Activated T-helper 1 cell treated with anti-CD3 and anti-CD28 coated beads, Interleukin-12 subunit alpha, Interleukin-12 subunit beta, Interleukin-2, Interleukin-4 antibody, amounts not matched to agents 30 ng/mL and 10 ng/mL and 1 ng/mL, durations not matched to agents 14 hours and 24 hours and 36 hours (primary cell): ENCODE measurements around the gene NIPSNAP2. TPM values are rescaled to one million over a fixed set of nuclear protein-coding genes. Genes with fewer than 3 reads are reported as not detected.
"Not testable (repeated sequence)": the region's sequence is repeated elsewhere in the genome, so short reads cannot be mapped to it uniquely, and the experiment has no call there.

Experiments
- DNase-seq: peaks from one replicate; pipeline ENCODE4 v3.0.0; 2021; ENCODE audit warnings: low spot score
- H3K27ac Mint-ChIP-seq: one replicate; pipeline ENCODE4 v1.8.0; 2021; ENCODE audit warnings: mild to moderate bottlenecking, mixed read lengths
- H3K27me3 Mint-ChIP-seq: one replicate; pipeline ENCODE4 v1.8.0; 2022; ENCODE audit warnings: mild to moderate bottlenecking, moderate library complexity, mixed read lengths; ENCODE audit not compliant: insufficient read depth
- H3K36me3 Mint-ChIP-seq: one replicate; pipeline ENCODE4 v1.8.0; 2021; ENCODE audit warnings: low read depth, mixed read lengths
- H3K4me1 Mint-ChIP-seq: one replicate; pipeline ENCODE4 v1.8.0; 2021; ENCODE audit warnings: low read depth, mixed read lengths
- H3K4me3 Mint-ChIP-seq: one replicate; pipeline ENCODE4 v1.8.0; 2021; ENCODE audit warnings: mild to moderate bottlenecking, moderate library complexity, mixed read lengths
- H3K9me3 Mint-ChIP-seq: one replicate; pipeline ENCODE4 v1.8.0; 2021; ENCODE audit warnings: mixed read lengths
- intact Hi-C: fragments of 100-400 bp; cut with micrococcal nuclease; formaldehyde crosslinking; loops from one replicate; pipeline ENCODE4 v1.15.1; 2024
- total RNA-seq: library from RNA; stranded (reverse); gene quantifications from 2 replicates; pipeline ENCODE4 v1.2.3, GENCODE V29; 2022

The NIPSNAP2 gene
- total RNA-seq, 1 donor from 2014 or later, result 49.4 TPM

- H3K4me3 Mint-ChIP-seq, result no peak overlapping the region
- peaks cover 24% of the 10 kb centered on the region for H3K36me3 Mint-ChIP-seq
- H3K27ac Mint-ChIP-seq, result no peak overlapping the region
- H3K9me3 Mint-ChIP-seq, result no peaks in the 10 kb centered on the region
- intact Hi-C loops, result no loop called here
- peaks cover 16% of the 10 kb centered on the region for H3K4me1 Mint-ChIP-seq
- no peaks in the 10 kb centered on the region for H3K27me3 Mint-ChIP-seq
- DNase-seq, result no peak
Measured at GRCh38 chr7:55996856-55997500, 32.6 kb downstream of the NIPSNAP2 start.

- H3K4me3 Mint-ChIP-seq, result no peak overlapping the region
- peaks cover 15% of the 10 kb centered on the region for H3K4me1 Mint-ChIP-seq
- H3K36me3 Mint-ChIP-seq, result peaks cover 9% of the 10 kb centered on the region
- H3K9me3 Mint-ChIP-seq, result no peaks in the 10 kb centered on the region
- H3K27ac Mint-ChIP-seq, result no peak overlapping the region
- intact Hi-C loops, result loop anchor here (1.0 to 2.0 kb wide), 2 partner anchors 61 to 362 kb away; partner anchors contain the start of gene SUMF2
- DNase-seq, result no peak
- H3K27me3 Mint-ChIP-seq, result no peaks in the 10 kb centered on the region
Measured at GRCh38 chr7:56003749-56004148, 39.4 kb downstream of the NIPSNAP2 start.

- Mint-ChIP-seq H3K36me3 (no peaks in the 10 kb centered on the region), H3K4me1 (no peaks in the 10 kb centered on the region), H3K27me3 (no peaks in the 10 kb centered on the region), H3K9me3 (no peaks in the 10 kb centered on the region), H3K4me3 (no peak overlapping the region), H3K27ac (no peak overlapping the region)
- DNase-seq, result no peak
- intact Hi-C loops, result no loop called here
Measured at GRCh38 chr7:56007167-56007652, 42.8 kb downstream of the NIPSNAP2 start.

GRCh38 chr7:56007891-56008290, 43.5 kb downstream of the NIPSNAP2 start:
- H3K4me1 Mint-ChIP-seq, result no peaks in the 10 kb centered on the region
- no peak overlapping the region for H3K27ac Mint-ChIP-seq
- intact Hi-C loops, result no loop called here

GRCh38 chr7:56009695-56010094, 45.3 kb downstream of the NIPSNAP2 start:
- no peak overlapping the region for H3K4me3 Mint-ChIP-seq
- peaks cover 5% of the 10 kb centered on the region for H3K36me3 Mint-ChIP-seq
- DNase-seq, result no peak
- no peaks in the 10 kb centered on the region for H3K4me1 Mint-ChIP-seq
- no peaks in the 10 kb centered on the region for H3K9me3 Mint-ChIP-seq
- intact Hi-C loops, result no loop called here
- H3K27me3 Mint-ChIP-seq, result no peaks in the 10 kb centered on the region
- no peak overlapping the region for H3K27ac Mint-ChIP-seq

More at GRCh38 chr7:56007891-56008290, 43.5 kb downstream of the NIPSNAP2 start:
- H3K27me3 Mint-ChIP-seq, result no peaks in the 10 kb centered on the region
- no peak overlapping the region for H3K4me3 Mint-ChIP-seq
- no peaks in the 10 kb centered on the region for H3K36me3 Mint-ChIP-seq
- no peaks in the 10 kb centered on the region for H3K9me3 Mint-ChIP-seq
- DNase-seq, result no peak

- intact Hi-C loops, H3K4me3 Mint-ChIP-seq: not testable (repeated sequence)
Measured at GRCh38 chr7:56017015-56017414, 52.6 kb downstream of the NIPSNAP2 start.

GRCh38 chr7:56019501-56019900, 55.1 kb downstream of the NIPSNAP2 start:
- Mint-ChIP-seq H3K4me1 (no peaks in the 10 kb centered on the region), H3K36me3 (peaks cover 6% of the 10 kb centered on the region), H3K9me3 (no peaks in the 10 kb centered on the region), H3K27ac (no peak overlapping the region), H3K27me3 (no peaks in the 10 kb centered on the region), H3K4me3 (no peak overlapping the region)
- DNase-seq, result no peak
- intact Hi-C loops, result no loop called here

More at GRCh38 chr7:56017015-56017414, 52.6 kb downstream of the NIPSNAP2 start:
- DNase-seq, H3K27ac Mint-ChIP-seq, H3K27me3 Mint-ChIP-seq, H3K9me3 Mint-ChIP-seq, H3K4me1 Mint-ChIP-seq: not testable (repeated sequence)
- peaks cover 11% of the 10 kb centered on the region for H3K36me3 Mint-ChIP-seq

- H3K27me3 Mint-ChIP-seq, result no peaks in the 10 kb centered on the region
- no peak overlapping the region for H3K4me3 Mint-ChIP-seq
- no peak for DNase-seq
- intact Hi-C loops, result no loop called here
- H3K36me3 Mint-ChIP-seq, result peaks cover 6% of the 10 kb centered on the region
- H3K9me3 Mint-ChIP-seq, result no peaks in the 10 kb centered on the region
- H3K27ac Mint-ChIP-seq, result no peak overlapping the region
- H3K4me1 Mint-ChIP-seq, result no peaks in the 10 kb centered on the region
Measured at GRCh38 chr7:56023500-56023899, 59.1 kb downstream of the NIPSNAP2 start.

- Mint-ChIP-seq H3K27me3 (no peaks in the 10 kb centered on the region), H3K9me3 (no peaks in the 10 kb centered on the region), H3K4me1 (peaks cover 3% of the 10 kb centered on the region), H3K27ac (no peak overlapping the region), H3K4me3 (no peak overlapping the region), H3K36me3 (peaks cover 2% of the 10 kb centered on the region)
- intact Hi-C loops, result no loop called here
- DNase-seq, result no peak
Measured at GRCh38 chr7:56026538-56026937, 62.2 kb downstream of the NIPSNAP2 start.

GRCh38 chr7:56028942-56029630, 64.7 kb downstream of the NIPSNAP2 start:
- H3K27me3 Mint-ChIP-seq, result no peaks in the 10 kb centered on the region
- H3K4me1 Mint-ChIP-seq, result peaks cover 15% of the 10 kb centered on the region
- no peak overlapping the region for H3K4me3 Mint-ChIP-seq
- DNase-seq, result no peak
- peaks cover 6% of the 10 kb centered on the region for H3K36me3 Mint-ChIP-seq
- H3K27ac Mint-ChIP-seq, result no peak overlapping the region
- intact Hi-C loops, result no loop called here
- H3K9me3 Mint-ChIP-seq, result no peaks in the 10 kb centered on the region

GRCh38 chr7:56030340-56030739, 66.0 kb downstream of the NIPSNAP2 start:
- Mint-ChIP-seq H3K27me3 (no peaks in the 10 kb centered on the region), H3K9me3 (no peaks in the 10 kb centered on the region), H3K4me1 (peaks cover 15% of the 10 kb centered on the region), H3K27ac (no peak overlapping the region), H3K4me3 (no peak overlapping the region), H3K36me3 (peaks cover 6% of the 10 kb centered on the region)
- no peak for DNase-seq
- intact Hi-C loops, result no loop called here

GRCh38 chr7:56031556-56031955, 67.2 kb downstream of the NIPSNAP2 start:
- H3K9me3 Mint-ChIP-seq, H3K27ac Mint-ChIP-seq, H3K36me3 Mint-ChIP-seq, DNase-seq, H3K27me3 Mint-ChIP-seq, intact Hi-C loops: not testable (repeated sequence)
- peaks cover 15% of the 10 kb centered on the region for H3K4me1 Mint-ChIP-seq
- peak overlapping the region; percentile 3 for H3K4me3 Mint-ChIP-seq

GRCh38 chr7:56032578-56032977, 68.2 kb downstream of the NIPSNAP2 start:
- H3K27ac Mint-ChIP-seq, DNase-seq, H3K36me3 Mint-ChIP-seq, H3K4me3 Mint-ChIP-seq, H3K27me3 Mint-ChIP-seq, intact Hi-C loops, H3K9me3 Mint-ChIP-seq: not testable (repeated sequence)
- peaks cover 15% of the 10 kb centered on the region for H3K4me1 Mint-ChIP-seq
